HL-60 (cell line): ENCODE measurements around the gene LAMTOR3.

ENCODE experiments used
- GABPA ChIP-seq: IDR thresholded peaks from 2 replicates; pipeline ENCODE4 v1.6.1; 2012; ENCODE audit warnings: low read depth
- POLR2AphosphoS5 ChIP-seq: IDR thresholded peaks from 2 replicates; pipeline ENCODE4 v1.6.1; 2012; ENCODE audit warnings: low read depth

DNA sequence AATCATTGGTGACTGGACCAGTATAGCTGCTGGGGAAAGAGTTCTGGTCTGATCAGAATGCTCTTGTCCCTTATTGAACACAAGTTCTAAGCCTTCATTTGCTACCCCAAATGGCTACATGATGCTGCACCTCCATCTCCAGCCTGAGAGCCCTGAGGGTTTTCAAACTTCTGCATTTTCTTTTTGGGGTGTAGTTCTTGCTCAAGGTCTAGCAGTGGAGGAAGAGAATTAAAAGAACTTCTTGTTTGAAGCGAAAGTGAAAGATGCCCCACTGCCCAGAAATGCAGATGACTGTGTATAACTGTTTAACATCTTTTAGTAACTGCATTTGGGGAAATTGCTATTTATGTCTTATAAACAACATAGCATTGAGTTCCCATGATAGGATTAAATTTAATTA is 38.5 kb downstream of the LAMTOR3 start:
- no peak for TF ChIP-seq POLR2AphosphoS5
- no peak for TF ChIP-seq GABPA
